ENCODE data around the gene SV2C. TPM values are rescaled to one million over a fixed set of nuclear protein-coding genes. Genes with fewer than 3 reads are reported as not detected.

SV2C gene
- polyA plus RNA-seq, 3 donors: 0.06 to 0.21 (median 0.13) TPM

DNA sequence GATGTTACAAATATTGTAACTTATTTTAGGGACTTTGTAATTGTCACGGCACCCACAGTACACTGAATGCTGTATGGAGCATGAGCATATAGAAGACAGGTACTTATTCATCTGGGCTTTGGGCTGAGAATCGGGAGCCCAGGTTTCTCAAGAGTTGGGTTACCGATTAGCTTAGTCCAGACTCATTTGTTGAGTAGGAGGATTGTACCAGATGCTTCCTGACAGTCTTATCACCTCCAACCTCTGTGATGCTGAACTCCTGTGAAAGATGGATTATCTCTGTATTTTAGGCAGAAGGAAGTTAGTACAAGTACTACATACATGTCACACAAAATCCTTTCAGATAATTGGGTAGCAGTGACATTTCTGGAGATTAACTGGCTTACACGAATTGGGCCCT lies 79.2 kb downstream of the SV2C start:
- DNase-seq: no peak

GRCh38 chr5:76163111-76163628 lies 80.0 kb downstream of the SV2C start:
- DNase-seq: no peak

DNA sequence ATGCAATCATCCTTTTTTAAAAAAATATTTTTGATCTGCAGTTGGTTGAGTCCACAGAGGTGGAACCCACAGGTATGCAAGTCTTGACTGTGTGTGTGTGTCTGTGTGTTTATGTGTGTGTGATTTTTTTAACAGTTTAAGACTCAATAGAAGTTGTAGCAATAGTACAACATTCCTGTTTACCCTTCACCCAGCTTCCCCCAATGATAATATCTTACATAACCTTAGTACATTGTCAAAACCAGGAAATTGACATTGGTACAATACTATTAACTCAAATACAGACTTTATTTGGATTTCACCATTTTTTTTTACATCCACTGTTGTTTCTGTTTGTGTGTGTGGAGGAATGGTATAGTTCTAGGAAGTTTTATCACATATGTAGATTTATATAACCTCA lies 81.8 kb downstream of the SV2C start:
- no peak for DNase-seq

DNA sequence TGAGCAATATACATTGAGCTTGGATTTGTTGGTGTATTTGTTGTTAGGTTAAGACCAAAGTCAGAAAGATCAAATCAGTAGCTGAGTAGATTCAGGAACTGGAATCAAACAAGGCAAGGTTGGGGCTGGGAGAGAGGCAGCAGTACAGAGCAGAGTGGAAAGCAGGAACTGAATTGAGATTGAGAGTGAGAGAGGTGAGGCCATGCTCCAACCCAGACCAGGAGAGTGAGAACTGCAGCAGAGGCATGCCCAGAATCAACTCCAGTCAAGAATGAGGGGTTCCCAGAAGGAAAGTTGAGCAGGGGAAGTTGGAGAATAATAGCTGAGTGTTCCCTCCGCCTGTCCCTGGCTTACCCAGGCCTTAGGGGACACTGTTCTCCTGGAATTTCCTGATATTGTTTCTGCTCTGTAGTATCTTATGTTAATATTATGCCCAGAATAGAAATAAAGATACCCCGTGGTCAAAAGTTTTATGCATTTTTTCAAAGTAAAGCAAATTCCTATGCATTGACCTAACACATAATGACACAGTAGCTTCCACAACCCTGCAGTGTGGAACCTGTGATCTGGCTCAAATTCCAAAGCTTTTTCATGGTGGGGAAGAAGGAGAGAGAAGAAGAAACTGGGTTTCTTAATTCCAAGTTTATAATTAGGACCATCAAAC lies 82.7 kb downstream of the SV2C start:
- no peak for DNase-seq

GRCh38 chr5:76166886-76167576 lies 83.8 kb downstream of the SV2C start:
- DNase-seq: no peak

GRCh38 chr5:76169146-76169905 lies 86.1 kb downstream of the SV2C start:
- DNase-seq: no peak

- DNase-seq: no peak
Measured at GRCh38 chr5:76174101-76174500, 90.9 kb downstream of the SV2C start.

DNA sequence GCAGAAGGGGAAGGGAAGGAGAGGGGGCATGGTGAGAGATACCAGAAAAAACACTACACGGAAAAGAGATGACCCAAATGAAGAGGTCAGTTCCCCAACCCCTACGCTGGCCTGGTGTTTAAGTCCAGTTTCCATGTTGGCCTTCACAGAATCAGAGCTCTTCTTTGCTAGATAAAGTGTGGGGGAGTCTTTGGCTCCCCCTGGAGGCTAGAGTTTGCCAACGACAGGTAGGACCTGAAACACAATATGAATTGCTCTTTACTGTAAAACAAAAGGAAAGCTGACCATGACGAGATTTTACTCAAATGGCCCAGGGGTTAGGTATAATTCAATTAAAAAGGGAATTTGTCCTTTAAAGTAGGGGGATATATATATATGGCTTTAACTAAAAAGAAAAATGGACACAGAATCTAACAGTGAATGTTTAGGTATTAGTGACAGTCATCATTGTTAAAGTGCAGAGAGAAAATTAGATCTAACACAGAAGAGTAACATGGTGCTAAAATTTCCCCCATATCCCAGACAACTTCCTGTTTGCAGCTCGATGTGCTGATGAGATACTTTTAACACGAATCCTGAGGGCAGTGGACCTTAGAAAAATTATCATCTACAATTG lies 92.0 kb downstream of the SV2C start:
- peak; percentile 47 for DNase-seq

DNA sequence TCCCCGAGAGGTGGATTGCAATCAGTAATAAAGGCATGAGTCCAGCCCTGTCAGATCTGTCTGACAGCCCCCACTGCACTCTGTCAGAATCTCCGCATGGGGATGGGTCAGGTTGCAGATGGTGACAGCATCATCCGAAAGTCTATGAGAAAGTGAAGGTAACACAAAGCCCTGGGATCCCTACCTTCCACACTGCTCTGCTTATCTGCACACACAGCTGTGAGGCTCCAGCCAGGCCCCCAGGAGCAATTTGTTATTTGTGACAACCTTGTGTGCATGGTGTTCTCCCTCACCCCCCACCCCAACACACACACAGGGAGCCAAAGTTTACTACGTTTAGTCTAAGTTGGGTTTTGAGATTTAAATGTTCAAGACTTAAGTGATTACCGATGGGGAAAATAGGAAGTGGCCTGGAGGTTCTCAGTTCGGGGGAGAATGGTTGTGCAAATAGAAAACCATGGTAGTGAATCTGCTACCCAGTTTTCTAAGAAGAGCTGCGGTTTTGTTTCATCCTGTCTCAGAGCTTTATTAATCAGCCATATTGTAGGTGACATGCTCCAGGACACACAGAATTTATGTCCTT lies 92.7 kb downstream of the SV2C start:
- no peak for DNase-seq

DNA sequence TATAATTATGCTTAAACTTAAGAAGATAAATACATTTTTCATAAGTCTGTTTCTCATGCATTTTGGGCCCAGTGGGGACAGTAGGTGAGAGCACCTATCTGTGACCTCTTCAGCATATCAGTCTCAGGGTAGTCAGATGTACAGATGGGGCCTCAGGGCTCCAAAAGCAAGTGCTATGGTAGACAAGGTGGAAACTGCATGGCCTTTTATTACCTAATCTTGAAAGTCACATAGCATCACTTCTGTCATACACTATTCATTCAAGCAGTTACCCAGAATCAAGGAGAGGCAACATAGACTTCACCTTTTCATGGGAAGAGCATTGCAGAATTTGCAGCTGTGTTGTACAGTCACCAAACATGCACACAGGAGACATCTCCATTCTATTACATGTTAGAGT lies 94.8 kb downstream of the SV2C start:
- DNase-seq: no peak

- DNase-seq: no peak
Measured at GRCh38 chr5:76178913-76179312, 95.7 kb downstream of the SV2C start.

GRCh38 chr5:76180814-76181805 lies 97.9 kb downstream of the SV2C start:
- no peak for DNase-seq

DNA sequence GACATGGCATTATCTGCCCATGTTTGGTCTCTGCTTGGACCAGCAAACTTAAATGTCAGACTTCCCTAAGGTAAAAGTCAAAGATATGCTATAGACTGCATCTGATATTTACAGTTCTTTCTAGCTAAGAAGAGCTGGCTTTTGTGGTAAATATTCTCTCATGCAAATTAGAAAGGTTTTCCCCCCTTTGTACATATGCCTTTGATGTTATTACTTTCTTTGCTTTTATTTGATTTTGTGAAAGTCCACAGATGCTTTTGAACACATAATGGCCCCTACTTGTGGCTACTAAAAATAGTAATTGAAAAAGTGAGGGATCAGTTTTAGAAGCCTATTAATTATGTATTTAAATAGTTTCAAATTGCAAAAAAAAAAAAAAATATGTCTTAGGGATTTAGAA lies 104.2 kb downstream of the SV2C start:
- no peak for DNase-seq

- DNase-seq: no peak
Measured at GRCh38 chr5:76190356-76190755, 107.2 kb downstream of the SV2C start.

GRCh38 chr5:76192837-76193236 lies 109.7 kb downstream of the SV2C start:
- no peak for DNase-seq

GRCh38 chr5:76193635-76194034 lies 110.5 kb downstream of the SV2C start:
- DNase-seq: no peak

DNA sequence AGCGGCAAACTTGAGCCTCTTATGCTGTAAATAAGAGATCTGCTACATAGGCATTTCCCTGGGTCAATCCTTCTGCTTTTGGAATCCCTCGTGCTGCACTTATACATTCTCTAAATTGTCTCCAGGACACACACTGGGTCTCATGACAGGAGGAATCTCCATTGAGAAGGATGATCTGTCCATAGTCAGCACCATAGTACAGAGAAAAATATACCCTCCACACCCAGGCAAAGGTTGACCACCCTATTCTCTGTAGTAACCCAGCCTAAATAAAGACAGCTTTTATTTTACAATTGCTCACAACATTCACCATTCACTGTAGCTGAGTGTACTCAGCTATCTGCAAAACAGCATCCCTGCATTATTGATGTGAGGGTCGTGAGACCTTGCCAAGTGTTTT lies 111.2 kb downstream of the SV2C start:
- no peak for DNase-seq

DNA sequence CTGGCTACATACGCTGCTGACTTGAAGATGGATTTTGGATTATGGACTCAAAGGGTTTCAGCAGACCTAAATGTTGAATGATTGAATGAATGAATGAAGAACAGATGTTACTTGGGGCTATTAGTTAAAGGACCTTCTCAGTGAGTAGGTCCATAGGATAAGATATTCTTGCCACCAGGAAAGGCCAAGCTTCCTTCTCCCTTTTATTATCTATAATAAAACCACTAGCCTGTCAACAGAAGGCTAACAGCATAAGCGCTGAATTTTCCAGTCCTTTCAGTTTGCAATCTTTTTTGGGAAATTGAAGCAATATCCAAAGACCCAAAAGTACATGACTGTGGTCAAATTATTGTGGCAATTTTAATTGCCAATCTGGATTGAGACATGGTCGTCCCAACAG lies 113.3 kb downstream of the SV2C start:
- DNase-seq: no peak

DNA sequence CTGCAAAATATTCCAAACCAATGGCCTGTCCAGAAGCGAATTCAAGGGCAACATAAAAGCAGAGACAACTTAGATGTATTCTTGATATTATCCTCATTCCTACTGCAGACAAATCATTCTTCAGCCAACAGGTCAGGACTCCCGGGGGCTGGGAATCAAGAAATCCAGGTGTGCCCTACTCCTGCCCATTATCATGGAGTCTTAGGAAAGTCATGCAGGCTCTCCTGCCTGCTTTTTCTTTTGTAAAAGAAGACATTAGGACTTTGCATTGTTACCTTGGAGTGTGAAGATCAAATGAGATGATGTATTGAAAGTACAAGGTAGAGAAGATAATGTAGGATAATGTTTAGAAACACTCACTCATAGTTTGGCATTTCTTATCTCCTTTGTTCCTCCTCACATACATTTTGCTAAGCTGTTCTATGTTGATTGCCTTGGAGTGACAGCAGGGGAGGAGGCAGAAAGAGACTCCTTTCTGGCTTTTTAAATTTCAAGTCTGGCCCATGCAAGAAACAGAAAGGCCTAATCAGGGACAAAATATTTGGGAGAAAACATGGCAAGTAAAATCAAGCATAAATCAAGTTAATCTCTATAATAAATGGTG lies 113.8 kb downstream of the SV2C start:
- DNase-seq: no peak

- DNase-seq: no peak
Measured at GRCh38 chr5:76197726-76198125, 114.5 kb downstream of the SV2C start.

Measured in renal pelvis (tissue), 4 donors.